Stomach (tissue), 4 donors: Measurements from ENCODE around the gene RBBP4.
A peak's percentile ranks its signal among the peaks of the same experiment; 100 is the strongest.

Source experiments
- CTCF ChIP-seq, 7 experiments: fragments of 450-650 bp in 4 of 7; fragments of 200-600 bp in 3 of 7; sonication (generic) in 3 of 7; IDR thresholded peaks; one replicate each; pipeline ENCODE4 v1.5.1; 2016 to 2019; ENCODE audit warnings: antibody characterized with exemption in 7 of 7, control low read depth in 2 of 7, mild to moderate bottlenecking in 1 of 7
- EP300 ChIP-seq: sonication (generic); formaldehyde crosslinking; IDR thresholded peaks from one replicate; pipeline ENCODE4 v1.6.1; 2017; ENCODE audit warnings: antibody characterized with exemption
- POLR2A ChIP-seq, 4 donors: fragments of 450-650 bp; IDR thresholded peaks; one replicate each; pipeline ENCODE4 v1.6.1; 2016; ENCODE audit warnings: antibody characterized with exemption in 4 of 4, control low read depth in 2 of 4, mild to moderate bottlenecking in 1 of 4, moderate library complexity in 1 of 4
- POLR2AphosphoS5 ChIP-seq, 3 donors: sonication (generic); formaldehyde crosslinking; IDR thresholded peaks; one replicate each; pipeline ENCODE4 v1.6.1; 2016; ENCODE audit warnings: antibody characterized with exemption in 3 of 3

GRCh38 chr1:32665915-32666314 lies 14.9 kb downstream of the RBBP4 start:
- TF ChIP-seq EP300 = no peak
- no peak for TF ChIP-seq CTCF (IDR thresholded peaks at IDR 0.05)
- peak in 2 of 3 donors; percentile 55 to 78 for TF ChIP-seq POLR2AphosphoS5 (IDR thresholded peaks at IDR 0.05)
- no peak for TF ChIP-seq POLR2A (IDR thresholded peaks at IDR 0.05)
